ENCODE data around the gene ANKRD28. TPM values are rescaled to one million over a fixed set of nuclear protein-coding genes. Genes with fewer than 3 reads are reported as not detected.
A peak's percentile ranks its signal among the peaks of the same experiment; 100 is the strongest.

ANKRD28 gene
- total RNA-seq, 2 experiments from 2014 or later, result 52.9 to 59.9 TPM

DNA sequence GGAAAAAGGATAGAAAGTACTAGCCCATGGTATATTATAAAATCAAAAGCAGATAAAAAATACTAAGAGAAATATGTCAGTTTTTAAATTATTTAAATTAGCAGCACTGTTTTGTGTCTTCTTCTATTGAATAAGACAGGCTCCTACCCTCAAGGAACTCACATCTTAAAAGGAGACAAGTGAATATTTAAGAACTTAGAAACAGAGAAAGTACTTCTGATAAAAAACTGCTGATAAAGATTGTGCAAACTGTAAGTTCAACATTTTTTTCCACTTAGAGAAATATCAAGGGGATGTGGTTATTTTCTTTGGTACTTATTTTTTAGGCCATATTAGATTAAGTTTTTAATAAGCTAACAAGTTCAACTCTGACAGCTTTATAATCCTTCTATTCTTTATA is 3.0 kb upstream of the ANKRD28 start:
- ChIA-PET POLR2A (interaction anchor here (1.0 to 2.0 kb wide), 3 partner anchors 9 to 55 kb away, joined by 4 to 8 read pairs (median 6); no protein-coding TSS in a partner anchor), CTCF (ENCODE audit: unreplicated experiment) (no interaction called here)
- no peak for TF ChIP-seq EZH2phosphoT487 (IDR thresholded peaks at IDR 0.05; ENCODE audit: borderline replicate concordance, low read depth, low read length)
- TF ChIP-seq, protein P1, sequence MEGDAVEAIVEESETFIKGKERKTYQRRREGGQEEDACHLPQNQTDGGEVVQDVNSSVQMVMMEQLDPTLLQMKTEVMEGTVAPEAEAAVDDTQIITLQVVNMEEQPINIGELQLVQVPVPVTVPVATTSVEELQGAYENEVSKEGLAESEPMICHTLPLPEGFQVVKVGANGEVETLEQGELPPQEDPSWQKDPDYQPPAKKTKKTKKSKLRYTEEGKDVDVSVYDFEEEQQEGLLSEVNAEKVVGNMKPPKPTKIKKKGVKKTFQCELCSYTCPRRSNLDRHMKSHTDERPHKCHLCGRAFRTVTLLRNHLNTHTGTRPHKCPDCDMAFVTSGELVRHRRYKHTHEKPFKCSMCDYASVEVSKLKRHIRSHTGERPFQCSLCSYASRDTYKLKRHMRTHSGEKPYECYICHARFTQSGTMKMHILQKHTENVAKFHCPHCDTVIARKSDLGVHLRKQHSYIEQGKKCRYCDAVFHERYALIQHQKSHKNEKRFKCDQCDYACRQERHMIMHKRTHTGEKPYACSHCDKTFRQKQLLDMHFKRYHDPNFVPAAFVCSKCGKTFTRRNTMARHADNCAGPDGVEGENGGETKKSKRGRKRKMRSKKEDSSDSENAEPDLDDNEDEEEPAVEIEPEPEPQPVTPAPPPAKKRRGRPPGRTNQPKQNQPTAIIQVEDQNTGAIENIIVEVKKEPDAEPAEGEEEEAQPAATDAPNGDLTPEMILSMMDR (conservative IDR thresholded peaks at IDR 0.05; ENCODE audit: low read length), result no peak
- Histone ChIP-seq H3K4me1 (ENCODE audit: insufficient read depth, low read length, poor library complexity, severe bottlenecking) (peaks cover 40% of the 10 kb centered on the region), H4K20me1 (ENCODE audit: insufficient read depth, low read length) (peaks cover 23% of the 10 kb centered on the region), H3K9me3 (ENCODE audit: low read length) (no peaks in the 10 kb centered on the region), H2AFZ (ENCODE audit: low read length) (no peak overlapping the region), H3K79me2 (ENCODE audit: insufficient read depth, low read depth, low read length) (peaks cover 72% of the 10 kb centered on the region), H3K9me2 (ENCODE audit: insufficient read depth, low read length) (no peaks in the 10 kb centered on the region), H3K4me2 (ENCODE audit: low read length) (no peak overlapping the region), H3K36me3 (ENCODE audit: insufficient read depth, low read length) (no peaks in the 10 kb centered on the region), H3K27ac (ENCODE audit: low read depth, low read length, poor library complexity, severe bottlenecking) (no peak overlapping the region), H3K4me3 (ENCODE audit: low read depth, low read length, poor library complexity, severe bottlenecking) (no peak overlapping the region)
- no peak for DNase-seq (ENCODE audit: low spot score)
- BruUV-seq (replicated peaks), result no TSS peak
- intact Hi-C loops (cut with micrococcal nuclease; ENCODE audit: unreplicated experiment), result no loop called here

DNA sequence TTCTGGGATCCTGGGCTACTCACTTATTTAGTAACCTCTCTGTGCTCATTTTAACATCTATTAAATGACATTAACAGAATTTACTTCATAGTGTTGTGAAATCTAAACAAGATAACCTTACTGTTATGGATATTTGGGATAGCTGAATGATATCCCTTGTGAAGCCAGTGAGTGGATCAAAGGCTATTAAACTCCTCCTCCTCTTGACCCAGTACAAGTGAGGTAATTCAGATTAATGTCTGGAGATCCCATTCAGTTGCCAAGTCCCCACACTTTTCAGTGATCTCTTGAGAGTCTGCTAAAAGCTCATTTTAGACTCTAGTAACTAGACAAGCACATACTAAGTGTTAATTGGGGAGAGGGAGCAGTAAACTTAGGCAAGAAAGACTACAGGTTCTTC is 2.5 kb upstream of the ANKRD28 start:
- no peak overlapping the region for H3K27ac ChIP-seq (ENCODE audit: low read depth, low read length, poor library complexity, severe bottlenecking)
- H3K4me3 ChIP-seq (ENCODE audit: low read depth, low read length, poor library complexity, severe bottlenecking), result no peak overlapping the region
- peaks cover 19% of the 10 kb centered on the region for H4K20me1 ChIP-seq (ENCODE audit: insufficient read depth, low read length)
- TF ChIP-seq EZH2phosphoT487 (IDR thresholded peaks at IDR 0.05; ENCODE audit: borderline replicate concordance, low read depth, low read length), result no peak
- TF ChIP-seq, protein P1 (conservative IDR thresholded peaks at IDR 0.05; ENCODE audit: low read length), result no peak
- ChIA-PET CTCF (ENCODE audit: unreplicated experiment) (no interaction called here), POLR2A (interaction anchor here (0.7 to 1.7 kb wide), 2 partner anchors 9 to 1040 kb away, joined by 3 to 6 read pairs; no protein-coding TSS in a partner anchor)
- peaks cover 39% of the 10 kb centered on the region for H3K4me1 ChIP-seq (ENCODE audit: insufficient read depth, low read length, poor library complexity, severe bottlenecking)
- no peak overlapping the region for H2AFZ ChIP-seq (ENCODE audit: low read length)
- peaks cover 67% of the 10 kb centered on the region for H3K79me2 ChIP-seq (ENCODE audit: insufficient read depth, low read depth, low read length)
- H3K9me3 ChIP-seq (ENCODE audit: low read length), result no peaks in the 10 kb centered on the region
- H3K4me2 ChIP-seq (ENCODE audit: low read length), result no peak overlapping the region
- intact Hi-C loops (cut with micrococcal nuclease; ENCODE audit: unreplicated experiment), result no loop called here
- no peaks in the 10 kb centered on the region for H3K36me3 ChIP-seq (ENCODE audit: insufficient read depth, low read length)
- DNase-seq (ENCODE audit: low spot score), result no peak
- no TSS peak for BruUV-seq (replicated peaks)
- H3K9me2 ChIP-seq (ENCODE audit: insufficient read depth, low read length), result no peaks in the 10 kb centered on the region

DNA sequence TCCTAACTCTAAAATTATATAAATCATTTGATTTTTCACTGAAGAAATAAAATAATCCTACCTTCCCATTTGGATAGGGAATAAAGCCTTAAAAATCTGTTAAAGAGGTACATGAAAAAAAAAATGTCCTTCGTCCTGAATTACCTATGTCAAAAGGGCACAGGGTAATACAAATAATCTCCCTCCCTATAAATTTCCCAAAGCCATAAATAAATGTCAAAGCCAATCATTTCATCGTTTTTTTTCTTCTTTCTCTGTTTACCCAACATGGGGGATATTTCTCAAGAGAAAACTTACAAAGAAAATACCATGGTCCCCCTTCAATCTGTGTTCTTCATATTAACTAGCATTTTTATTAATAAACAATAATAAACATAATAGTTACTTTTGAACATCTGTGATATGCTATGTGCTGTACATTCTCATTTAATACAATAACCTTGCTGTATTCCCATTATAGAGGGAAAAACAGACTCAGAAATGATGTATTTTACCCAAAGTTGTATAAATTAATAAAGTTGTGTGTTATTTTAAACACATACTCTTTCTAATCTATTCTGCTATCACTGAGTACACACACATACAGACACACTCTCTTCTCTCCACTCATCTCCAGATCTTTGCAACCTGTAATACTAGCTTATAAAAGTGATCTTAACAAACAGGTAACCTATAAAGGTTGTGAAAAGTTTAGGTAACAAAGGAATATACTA is 910 bp upstream of the ANKRD28 start:
- H3K79me2 ChIP-seq (ENCODE audit: insufficient read depth, low read depth, low read length), result peaks cover 68% of the 10 kb centered on the region

More for the DNA sequence above, 910 bp upstream of the ANKRD28 start:
- Histone ChIP-seq H2AFZ (ENCODE audit: low read length) (no peak overlapping the region), H3K4me2 (ENCODE audit: low read length) (peak overlapping the region; percentile 52), H3K4me3 (ENCODE audit: low read depth, low read length, poor library complexity, severe bottlenecking) (peak overlapping the region; percentile 19), H3K27ac (ENCODE audit: low read depth, low read length, poor library complexity, severe bottlenecking) (no peak overlapping the region), H3K36me3 (ENCODE audit: insufficient read depth, low read length) (peaks cover 14% of the 10 kb centered on the region), H4K20me1 (ENCODE audit: insufficient read depth, low read length) (peaks cover 15% of the 10 kb centered on the region; the same call in 1 of the 2 replicates), H3K4me1 (ENCODE audit: insufficient read depth, low read length, poor library complexity, severe bottlenecking) (peaks cover 37% of the 10 kb centered on the region), H3K9me3 (ENCODE audit: low read length) (no peaks in the 10 kb centered on the region), H3K9me2 (ENCODE audit: insufficient read depth, low read length) (no peaks in the 10 kb centered on the region)
- TF ChIP-seq EZH2phosphoT487 (IDR thresholded peaks at IDR 0.05; ENCODE audit: borderline replicate concordance, low read depth, low read length), result no peak
- TF ChIP-seq, protein P1 (conservative IDR thresholded peaks at IDR 0.05; ENCODE audit: low read length), result no peak
- intact Hi-C loops (cut with micrococcal nuclease; ENCODE audit: unreplicated experiment), result no loop called here
- CTCF ChIA-PET (ENCODE audit: unreplicated experiment), result no interaction called here
- BruUV-seq (replicated peaks), result no TSS peak
- POLR2A ChIA-PET, result interaction anchor here (0.5 to 3.9 kb wide), 2 partner anchors 9 to 473 kb away, joined by 3 to 17 read pairs; no protein-coding TSS in a partner anchor
- DNase-seq (ENCODE audit: low spot score), result no peak
